ENCODE data around the gene FOXO4. TPM values are rescaled to one million over a fixed set of nuclear protein-coding genes. Genes with fewer than 3 reads are reported as not detected.

The FOXO4 gene
- total RNA-seq, 4 donors from 2014 or later: 21.0 to 36.8 (median 28.2) TPM

DNA sequence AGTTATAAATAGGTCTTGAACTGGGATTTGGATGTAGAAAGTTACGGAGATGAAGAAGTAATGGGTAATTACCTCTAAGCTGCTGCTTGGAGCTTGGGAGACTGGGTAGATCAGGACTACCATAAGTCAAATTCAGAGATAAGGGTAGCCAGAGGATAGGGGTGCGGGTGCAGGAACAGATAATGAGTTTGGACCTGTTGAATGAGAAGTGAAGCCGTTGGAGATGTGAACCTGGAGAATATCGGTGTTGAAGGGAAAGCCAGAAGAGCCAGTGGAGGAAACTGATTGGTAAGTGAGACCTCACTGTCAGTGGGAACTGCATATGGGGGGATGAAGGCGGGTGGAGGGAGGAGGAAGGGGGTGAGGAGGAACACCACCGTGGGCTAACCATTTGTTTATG lies 618 bp upstream of the FOXO4 start:
- no peaks in the 10 kb centered on the region for H3K36me3 ChIP-seq
- DNase-seq (ENCODE audit: low spot score in 2 of 2): no peak
- TF ChIP-seq POLR2AphosphoS5 (IDR thresholded peaks at IDR 0.05): no peak
- 31% methylated on average over 6 of the region's 6 CpGs for WGBS
- H3K4me3 ChIP-seq: peak overlapping the region; percentile 60
- H3K9me3 ChIP-seq: no peaks in the 10 kb centered on the region
- H3K27ac ChIP-seq: no peak overlapping the region
- no peaks in the 10 kb centered on the region for H3K27me3 ChIP-seq
- peaks cover 20% of the 10 kb centered on the region for H3K4me1 ChIP-seq

DNA sequence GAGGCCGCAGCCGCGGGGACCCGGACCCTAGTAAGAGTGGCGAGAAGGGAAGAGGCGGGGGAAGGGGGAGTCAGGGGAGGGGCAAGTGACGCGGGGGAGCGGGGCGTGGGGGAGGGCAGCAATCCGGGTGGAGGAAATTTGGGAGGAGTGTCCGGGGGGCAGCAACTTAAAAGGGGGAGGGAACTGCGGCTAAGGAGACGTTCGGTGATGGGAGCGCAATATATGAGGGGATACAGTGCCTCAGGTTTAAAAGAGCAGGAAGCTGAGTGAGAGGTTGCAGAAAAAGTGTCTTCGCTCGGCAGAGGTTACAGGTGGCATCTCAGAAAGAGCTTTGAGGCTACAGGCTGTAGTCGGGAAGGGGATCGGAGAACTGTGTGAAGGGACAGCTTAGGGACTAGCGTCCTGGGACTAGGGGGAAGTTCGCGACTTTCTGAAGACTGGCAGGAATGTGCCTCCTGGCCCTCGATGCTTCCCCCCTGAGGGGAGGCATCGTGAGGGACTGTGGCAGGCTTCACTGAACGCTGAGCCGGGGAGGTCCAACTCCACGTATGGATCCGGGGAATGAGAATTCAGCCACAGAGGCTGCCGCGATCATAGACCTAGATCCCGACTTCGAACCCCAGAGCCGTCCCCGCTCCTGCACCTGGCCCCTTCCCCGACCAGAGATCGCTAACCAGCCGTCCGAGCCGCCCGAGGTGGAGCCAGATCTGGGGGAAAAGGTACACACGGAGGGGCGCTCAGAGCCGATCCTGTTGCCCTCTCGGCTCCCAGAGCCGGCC lies 519 bp downstream of the FOXO4 start:
- no peak for DNase-seq (ENCODE audit: low spot score in 2 of 2)
- peak overlapping the region; percentile 65 for H3K27ac ChIP-seq
- H3K4me1 ChIP-seq: peaks cover 20% of the 10 kb centered on the region
- H3K9me3 ChIP-seq: no peaks in the 10 kb centered on the region
- WGBS: 19% methylated on average over 38 of the region's 46 CpGs
- TF ChIP-seq, protein P1, sequence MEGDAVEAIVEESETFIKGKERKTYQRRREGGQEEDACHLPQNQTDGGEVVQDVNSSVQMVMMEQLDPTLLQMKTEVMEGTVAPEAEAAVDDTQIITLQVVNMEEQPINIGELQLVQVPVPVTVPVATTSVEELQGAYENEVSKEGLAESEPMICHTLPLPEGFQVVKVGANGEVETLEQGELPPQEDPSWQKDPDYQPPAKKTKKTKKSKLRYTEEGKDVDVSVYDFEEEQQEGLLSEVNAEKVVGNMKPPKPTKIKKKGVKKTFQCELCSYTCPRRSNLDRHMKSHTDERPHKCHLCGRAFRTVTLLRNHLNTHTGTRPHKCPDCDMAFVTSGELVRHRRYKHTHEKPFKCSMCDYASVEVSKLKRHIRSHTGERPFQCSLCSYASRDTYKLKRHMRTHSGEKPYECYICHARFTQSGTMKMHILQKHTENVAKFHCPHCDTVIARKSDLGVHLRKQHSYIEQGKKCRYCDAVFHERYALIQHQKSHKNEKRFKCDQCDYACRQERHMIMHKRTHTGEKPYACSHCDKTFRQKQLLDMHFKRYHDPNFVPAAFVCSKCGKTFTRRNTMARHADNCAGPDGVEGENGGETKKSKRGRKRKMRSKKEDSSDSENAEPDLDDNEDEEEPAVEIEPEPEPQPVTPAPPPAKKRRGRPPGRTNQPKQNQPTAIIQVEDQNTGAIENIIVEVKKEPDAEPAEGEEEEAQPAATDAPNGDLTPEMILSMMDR (IDR thresholded peaks at IDR 0.05): no peak
- TF ChIP-seq POLR2AphosphoS5 (IDR thresholded peaks at IDR 0.05): no peak
- no peak for TF ChIP-seq EP300 (IDR thresholded peaks at IDR 0.05)
- TF ChIP-seq POLR2A (IDR thresholded peaks at IDR 0.05): no peak
- H3K27me3 ChIP-seq: no peaks in the 10 kb centered on the region
- H3K4me3 ChIP-seq: peak overlapping the region; percentile 60
- H3K36me3 ChIP-seq: no peaks in the 10 kb centered on the region

DNA sequence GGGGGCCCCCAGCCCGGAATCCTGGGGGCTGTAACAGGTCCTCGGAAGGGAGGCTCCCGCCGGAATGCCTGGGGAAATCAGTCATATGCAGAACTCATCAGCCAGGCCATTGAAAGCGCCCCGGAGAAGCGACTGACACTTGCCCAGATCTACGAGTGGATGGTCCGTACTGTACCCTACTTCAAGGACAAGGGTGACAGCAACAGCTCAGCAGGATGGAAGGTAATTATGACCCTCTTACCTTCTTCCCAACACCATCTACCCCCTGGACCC lies 1.0 kb downstream of the FOXO4 start:
- no peaks in the 10 kb centered on the region for H3K27me3 ChIP-seq
- WGBS: 30% methylated on average over 8 of the region's 9 CpGs
- H3K4me3 ChIP-seq: peak overlapping the region; percentile 60

DNA sequence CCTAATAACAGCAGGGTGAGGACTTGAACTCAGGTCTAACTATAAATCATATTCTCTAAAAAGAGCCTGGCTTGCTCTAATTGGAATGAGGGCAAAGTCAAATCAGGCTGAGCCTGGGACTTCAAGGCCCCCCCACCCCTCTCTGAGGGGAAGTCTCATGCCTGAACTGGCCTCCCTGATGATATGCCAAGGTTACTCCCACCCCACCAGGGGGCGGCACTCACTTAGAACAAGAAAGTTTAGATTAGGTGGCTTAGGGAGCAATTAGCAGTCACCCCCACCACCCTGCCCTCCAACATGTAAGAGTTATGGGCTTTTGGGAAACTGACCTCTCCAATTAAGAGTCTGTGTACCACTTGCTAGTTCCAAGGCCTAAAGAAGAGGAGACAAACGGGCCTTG lies 2.7 kb downstream of the FOXO4 start:
- H3K9me3 ChIP-seq: no peaks in the 10 kb centered on the region
- no peaks in the 10 kb centered on the region for H3K27me3 ChIP-seq
- TF ChIP-seq, protein P1 (IDR thresholded peaks at IDR 0.05): no peak
- TF ChIP-seq POLR2A (IDR thresholded peaks at IDR 0.05) (no peak), EP300 (IDR thresholded peaks at IDR 0.05) (no peak), POLR2AphosphoS5 (IDR thresholded peaks at IDR 0.05) (no peak)
- 15% methylated on average over 2 of the region's 2 CpGs for WGBS
- peaks cover 20% of the 10 kb centered on the region for H3K4me1 ChIP-seq
- H3K4me3 ChIP-seq: no peak overlapping the region
- H3K27ac ChIP-seq: no peak overlapping the region
- peak in 1 of 2 donors; percentile 75 for DNase-seq (ENCODE audit: low spot score in 2 of 2)
- no peaks in the 10 kb centered on the region for H3K36me3 ChIP-seq

More for the DNA sequence above, 1.0 kb downstream of the FOXO4 start:
- TF ChIP-seq, protein P1 (IDR thresholded peaks at IDR 0.05): no peak
- TF ChIP-seq POLR2AphosphoS5 (IDR thresholded peaks at IDR 0.05): no peak
- TF ChIP-seq EP300 (IDR thresholded peaks at IDR 0.05): no peak
- DNase-seq (ENCODE audit: low spot score in 2 of 2): no peak
- Histone ChIP-seq H3K4me1 (peaks cover 20% of the 10 kb centered on the region), H3K9me3 (no peaks in the 10 kb centered on the region), H3K36me3 (no peaks in the 10 kb centered on the region), H3K27ac (no peak overlapping the region)

DNA sequence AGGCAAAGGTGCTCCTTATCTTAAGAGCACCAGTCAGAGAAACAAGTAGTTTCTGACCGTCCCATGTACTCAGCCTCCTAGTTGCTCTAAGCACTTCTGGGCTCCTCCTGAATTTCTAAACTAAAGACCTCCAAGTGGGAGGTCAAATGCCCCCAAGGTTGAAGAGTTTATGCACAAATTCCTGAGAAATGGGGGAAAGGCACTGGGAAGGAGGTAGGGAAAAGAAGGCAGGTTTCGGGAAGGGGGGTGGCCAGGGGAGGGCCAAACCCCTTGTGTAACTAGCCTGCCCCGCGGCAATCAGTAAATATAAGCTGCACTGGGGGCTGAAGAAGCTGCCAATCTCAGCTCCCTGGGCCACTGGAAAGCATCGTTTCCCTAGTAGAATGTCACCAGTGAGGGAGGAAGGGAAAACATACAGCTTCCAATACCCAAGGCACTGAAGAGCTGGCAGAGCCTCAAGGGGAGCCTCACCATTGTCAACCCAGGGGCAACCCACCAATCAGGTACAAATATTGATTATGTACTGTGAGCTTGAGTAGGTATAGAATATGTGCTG lies 3.4 kb downstream of the FOXO4 start:
- 50% methylated on average over 5 of the region's 5 CpGs for WGBS
- Histone ChIP-seq H3K27me3 (no peaks in the 10 kb centered on the region), H3K9me3 (no peaks in the 10 kb centered on the region), H3K4me1 (peaks cover 24% of the 10 kb centered on the region), H3K36me3 (no peaks in the 10 kb centered on the region), H3K4me3 (no peak overlapping the region), H3K27ac (no peak overlapping the region)
- no peak for DNase-seq (ENCODE audit: low spot score in 2 of 2)
- no peak for TF ChIP-seq POLR2AphosphoS5 (IDR thresholded peaks at IDR 0.05)
- TF ChIP-seq, protein P1 (IDR thresholded peaks at IDR 0.05): no peak
- no peak for TF ChIP-seq EP300 (IDR thresholded peaks at IDR 0.05)
- TF ChIP-seq POLR2A (IDR thresholded peaks at IDR 0.05): no peak
